Measurements from ENCODE around the gene ZNF280B. TPM values are rescaled to one million over a fixed set of nuclear protein-coding genes. Genes with fewer than 3 reads are reported as not detected.

Gene ZNF280B
- total RNA-seq, 1 experiment from 2014 or later: not detected

GRCh38 chr22:22460060-22460459 lies 48.5 kb downstream of the ZNF280B start:
- no peak for DNase-seq (ENCODE audit: unreplicated experiment)
- peaks cover 17% of the 10 kb centered on the region for H3K9me3 Mint-ChIP-seq (ENCODE audit: unreplicated experiment)
- H3K27me3 Mint-ChIP-seq (ENCODE audit: insufficient read depth, unreplicated experiment): peaks cover 47% of the 10 kb centered on the region
- no peak overlapping the region for H3K27ac Mint-ChIP-seq (ENCODE audit: low read depth, unreplicated experiment)
- ChIA-PET POLR2A (no interaction called here), CTCF (interaction anchor here (0.7 kb wide), 1 partner anchor 137 kb away, joined by 4 read pairs; no protein-coding TSS in a partner anchor)
- intact Hi-C loops (cut with micrococcal nuclease): no loop called here
- H3K4me3 Mint-ChIP-seq (ENCODE audit: unreplicated experiment): no peak overlapping the region
- no peaks in the 10 kb centered on the region for H3K36me3 Mint-ChIP-seq (ENCODE audit: insufficient read depth, unreplicated experiment)
- no peak for TF ChIP-seq CTCF (IDR thresholded peaks at IDR 0.05; ENCODE audit: unreplicated experiment)
- no TSS peak for BruUV-seq (replicated peaks)
- peaks cover 3% of the 10 kb centered on the region for H3K4me1 Mint-ChIP-seq (ENCODE audit: insufficient read depth, unreplicated experiment)

GRCh38 chr22:22458896-22459588 lies 49.5 kb downstream of the ZNF280B start:
- no peak for TF ChIP-seq CTCF (IDR thresholded peaks at IDR 0.05; ENCODE audit: unreplicated experiment)
- Mint-ChIP-seq H3K27ac (ENCODE audit: low read depth, unreplicated experiment) (no peak overlapping the region), H3K27me3 (ENCODE audit: insufficient read depth, unreplicated experiment) (peaks cover 47% of the 10 kb centered on the region), H3K9me3 (ENCODE audit: unreplicated experiment) (peaks cover 17% of the 10 kb centered on the region), H3K4me3 (ENCODE audit: unreplicated experiment) (no peak overlapping the region), H3K36me3 (ENCODE audit: insufficient read depth, unreplicated experiment) (no peaks in the 10 kb centered on the region), H3K4me1 (ENCODE audit: insufficient read depth, unreplicated experiment) (peaks cover 1% of the 10 kb centered on the region)
- intact Hi-C loops (cut with micrococcal nuclease): no loop called here
- ChIA-PET POLR2A (no interaction called here), CTCF (interaction anchor here (0.7 to 1.0 kb wide), 2 partner anchors 20 to 500 kb away, joined by 3 read pairs; no protein-coding TSS in a partner anchor)
- DNase-seq (ENCODE audit: unreplicated experiment): no peak
- no TSS peak for BruUV-seq (replicated peaks)

GRCh38 chr22:22458387-22458786 lies 50.2 kb downstream of the ZNF280B start:
- Mint-ChIP-seq H3K27ac (ENCODE audit: low read depth, unreplicated experiment) (no peak overlapping the region), H3K9me3 (ENCODE audit: unreplicated experiment) (peaks cover 17% of the 10 kb centered on the region), H3K27me3 (ENCODE audit: insufficient read depth, unreplicated experiment) (peaks cover 50% of the 10 kb centered on the region), H3K4me1 (ENCODE audit: insufficient read depth, unreplicated experiment) (no peaks in the 10 kb centered on the region), H3K36me3 (ENCODE audit: insufficient read depth, unreplicated experiment) (no peaks in the 10 kb centered on the region), H3K4me3 (ENCODE audit: unreplicated experiment) (no peak overlapping the region)
- intact Hi-C loops (cut with micrococcal nuclease): no loop called here
- no TSS peak for BruUV-seq (replicated peaks)
- ChIA-PET CTCF (interaction anchor here (0.6 to 1.0 kb wide), 4 partner anchors 20 to 500 kb away, joined by 3 to 4 read pairs (median 3); no protein-coding TSS in a partner anchor), POLR2A (no interaction called here)
- TF ChIP-seq CTCF (IDR thresholded peaks at IDR 0.05; ENCODE audit: unreplicated experiment): no peak
- DNase-seq (ENCODE audit: unreplicated experiment): no peak

GRCh38 chr22:22454997-22455396 lies 53.5 kb downstream of the ZNF280B start:
- no TSS peak for BruUV-seq (replicated peaks)
- Mint-ChIP-seq H3K36me3 (ENCODE audit: insufficient read depth, unreplicated experiment) (no peaks in the 10 kb centered on the region), H3K27ac (ENCODE audit: low read depth, unreplicated experiment) (no peak overlapping the region), H3K27me3 (ENCODE audit: insufficient read depth, unreplicated experiment) (peaks cover 69% of the 10 kb centered on the region), H3K4me3 (ENCODE audit: unreplicated experiment) (no peak overlapping the region), H3K9me3 (ENCODE audit: unreplicated experiment) (peaks cover 16% of the 10 kb centered on the region), H3K4me1 (ENCODE audit: insufficient read depth, unreplicated experiment) (no peaks in the 10 kb centered on the region)
- intact Hi-C loops (cut with micrococcal nuclease): no loop called here
- CTCF ChIA-PET: no interaction called here
- POLR2A ChIA-PET: no interaction called here
- no peak for TF ChIP-seq CTCF (IDR thresholded peaks at IDR 0.05; ENCODE audit: unreplicated experiment)
- no peak for DNase-seq (ENCODE audit: unreplicated experiment)

All from MCF 10A (cell line).